Heart left ventricle (tissue), 13 donors: ENCODE measurements around the gene CITED2.

Experiments used
- CTCF ChIP-seq, 12 donors: fragments of 200-600 bp; sonication (generic) in 4 of 12; IDR thresholded peaks; one replicate each; pipeline versions ENCODE4 v1.5.0 to v1.8.0; 2018 to 2022; ENCODE audit warnings: antibody characterized with exemption in 12 of 12, mild to moderate bottlenecking in 5 of 12
- POLR2A ChIP-seq, 2 donors: fragments of 450-650 bp; IDR thresholded peaks; one replicate each; pipeline ENCODE4 v1.6.1; 2017; ENCODE audit warnings: antibody characterized with exemption in 2 of 2, mild to moderate bottlenecking in 2 of 2, moderate library complexity in 2 of 2
- donor health status: ischemic (EF 13 %, LVEDD 7.1; RV severe dilation, severe dysfunction).
- donor health status: DM: no; HTN: yes; CAD: no.
- donor health status: DM: no; HTN: no; CAD: no.
- donor health status: ischemic (EF 25% LVEDD 6.9; RV normal size, moderate dysfunction).
- donor health status: ischemic (EF 25% LVEDD 5.7; RV mildly dilated, moderate dysfunction).
- donor health status: ischemic (EF 35%, LVEDD 5.7; RV mildly dilated, moderate dysfunction).
- donor health status: nonischemic (EF 11% LVEDD 7.7; RV severe dilation, severe dysfunction).
- donor health status: DM: yes; HTN: yes; CAD: no.
- donor health status: PGD.
- donor health status: ischemic (EF 29% LVEDD 5.4; RV normal size, mild dysfunction).
- donor health status: nonischemic (EF 23%, LVEDD 6.1; RV moderate dilation, normal function).

- TF ChIP-seq CTCF (IDR thresholded peaks at IDR 0.05) (no peak), POLR2A (IDR thresholded peaks at IDR 0.05) (no peak)
Measured at GRCh38 chr6:139380168-139380567, 5.7 kb upstream of the CITED2 start.
